Glutamatergic neuron (in vitro differentiated cells): Measurements from ENCODE around the gene MCUB. TPM values are rescaled to one million over a fixed set of nuclear protein-coding genes. Genes with fewer than 3 reads are reported as not detected.
"Not testable (repeated sequence)": the region's sequence is repeated elsewhere in the genome, so short reads cannot be mapped to it uniquely, and the experiment has no call there.

ENCODE experiments used
- DNase-seq: peaks from one replicate; pipeline ENCODE4 v3.0.0; 2022
- H3K27ac Mint-ChIP-seq: one replicate; pipeline ENCODE4 v1.8.0; 2020; ENCODE audit warnings: mild to moderate bottlenecking, mixed read lengths, inconsistent platforms; ENCODE audit not compliant: unreplicated experiment
- H3K27me3 Mint-ChIP-seq: one replicate; pipeline ENCODE4 v1.8.0; 2020; ENCODE audit warnings: mild to moderate bottlenecking, moderate library complexity, mixed read lengths, inconsistent platforms; ENCODE audit not compliant: unreplicated experiment
- H3K36me3 Mint-ChIP-seq: one replicate; pipeline ENCODE4 v1.8.0; 2020; ENCODE audit warnings: mild to moderate bottlenecking, mixed read lengths, inconsistent platforms; ENCODE audit not compliant: unreplicated experiment
- H3K4me1 Mint-ChIP-seq: one replicate; pipeline ENCODE4 v1.8.0; 2020; ENCODE audit warnings: mild to moderate bottlenecking, low read depth, mixed read lengths, inconsistent platforms; ENCODE audit not compliant: unreplicated experiment
- H3K4me3 Mint-ChIP-seq: one replicate; pipeline ENCODE4 v1.8.0; 2020; ENCODE audit warnings: mild to moderate bottlenecking, mixed read lengths, inconsistent platforms; ENCODE audit not compliant: unreplicated experiment
- H3K9me3 Mint-ChIP-seq: one replicate; pipeline ENCODE4 v1.8.0; 2020; ENCODE audit warnings: mild to moderate bottlenecking, moderate library complexity, mixed read lengths, inconsistent platforms; ENCODE audit not compliant: unreplicated experiment
- long read RNA-seq: library from polyadenylated mRNA; unstranded; transcript quantifications from one replicate; pipeline ENCODE4 v2.0.0, GENCODE V29; 2020; ENCODE audit not compliant: unreplicated experiment
- total RNA-seq: library from RNA; stranded (reverse); fragmentation: NEBNext Ultra II Directional; extraction: Animal tissue kit (Norgen Biotek cat#: 25700); gene quantifications from one replicate; pipeline ENCODE4 v1.2.1, GENCODE V29; 2021; ENCODE audit not compliant: unreplicated experiment
- TF ChIP-seq, protein P1 (sequence below): fragments of 200-600 bp; sonication (generic); IDR thresholded peaks from one replicate; pipeline ENCODE4 v1.5.0; 2021; ENCODE audit not compliant: partially characterized antibody, unreplicated experiment

The MCUB gene, protein sequence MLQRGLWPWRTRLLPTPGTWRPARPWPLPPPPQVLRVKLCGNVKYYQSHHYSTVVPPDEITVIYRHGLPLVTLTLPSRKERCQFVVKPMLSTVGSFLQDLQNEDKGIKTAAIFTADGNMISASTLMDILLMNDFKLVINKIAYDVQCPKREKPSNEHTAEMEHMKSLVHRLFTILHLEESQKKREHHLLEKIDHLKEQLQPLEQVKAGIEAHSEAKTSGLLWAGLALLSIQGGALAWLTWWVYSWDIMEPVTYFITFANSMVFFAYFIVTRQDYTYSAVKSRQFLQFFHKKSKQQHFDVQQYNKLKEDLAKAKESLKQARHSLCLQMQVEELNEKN
- 9.7 TPM for total RNA-seq
- long read RNA-seq, transcript MCUB-201 (8 exons, 2,278 nt): major isoform, 9 of 11 reads
- long read RNA-seq, partial matches to known transcripts: 0 of 11 reads
- long read RNA-seq, other reads (novel, unspliced or antisense): 2 of 11 reads

GRCh38 chr4:109559983-109560686 is at the start of gene MCUB:
TSS of gene MCUB (plus strand) at chr4:109560246. CDS start at chr4:109560338, 92 bp downstream.
- peak within 1 kb of the TSS; percentile 89 for H3K4me3 Mint-ChIP-seq
- peaks cover 5% of the 10 kb centered on the region for H3K9me3 Mint-ChIP-seq
- no peaks in the 10 kb centered on the region for H3K4me1 Mint-ChIP-seq
- no peaks in the 10 kb centered on the region for H3K36me3 Mint-ChIP-seq
- H3K27me3 Mint-ChIP-seq: no peaks in the 10 kb centered on the region
- TF ChIP-seq, protein P1, sequence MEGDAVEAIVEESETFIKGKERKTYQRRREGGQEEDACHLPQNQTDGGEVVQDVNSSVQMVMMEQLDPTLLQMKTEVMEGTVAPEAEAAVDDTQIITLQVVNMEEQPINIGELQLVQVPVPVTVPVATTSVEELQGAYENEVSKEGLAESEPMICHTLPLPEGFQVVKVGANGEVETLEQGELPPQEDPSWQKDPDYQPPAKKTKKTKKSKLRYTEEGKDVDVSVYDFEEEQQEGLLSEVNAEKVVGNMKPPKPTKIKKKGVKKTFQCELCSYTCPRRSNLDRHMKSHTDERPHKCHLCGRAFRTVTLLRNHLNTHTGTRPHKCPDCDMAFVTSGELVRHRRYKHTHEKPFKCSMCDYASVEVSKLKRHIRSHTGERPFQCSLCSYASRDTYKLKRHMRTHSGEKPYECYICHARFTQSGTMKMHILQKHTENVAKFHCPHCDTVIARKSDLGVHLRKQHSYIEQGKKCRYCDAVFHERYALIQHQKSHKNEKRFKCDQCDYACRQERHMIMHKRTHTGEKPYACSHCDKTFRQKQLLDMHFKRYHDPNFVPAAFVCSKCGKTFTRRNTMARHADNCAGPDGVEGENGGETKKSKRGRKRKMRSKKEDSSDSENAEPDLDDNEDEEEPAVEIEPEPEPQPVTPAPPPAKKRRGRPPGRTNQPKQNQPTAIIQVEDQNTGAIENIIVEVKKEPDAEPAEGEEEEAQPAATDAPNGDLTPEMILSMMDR: no peak
- no peak within 1 kb of the TSS for H3K27ac Mint-ChIP-seq
- DNase-seq: peak; percentile 89

GRCh38 chr4:109510687-109511086 is 49.4 kb upstream of the MCUB start:
- no peak overlapping the region for H3K27ac Mint-ChIP-seq

GRCh38 chr4:109511414-109511813 is 48.6 kb upstream of the MCUB start:
- no peak for DNase-seq
- TF ChIP-seq, protein P1: no peak
- Mint-ChIP-seq H3K4me3 (no peak overlapping the region), H3K27ac (no peak overlapping the region), H3K27me3 (no peaks in the 10 kb centered on the region), H3K36me3 (no peaks in the 10 kb centered on the region), H3K9me3 (no peaks in the 10 kb centered on the region), H3K4me1 (no peaks in the 10 kb centered on the region)

More at GRCh38 chr4:109510687-109511086, 49.4 kb upstream of the MCUB start:
- Mint-ChIP-seq H3K27me3 (no peaks in the 10 kb centered on the region), H3K36me3 (no peaks in the 10 kb centered on the region), H3K4me1 (no peaks in the 10 kb centered on the region), H3K4me3 (no peak overlapping the region), H3K9me3 (no peaks in the 10 kb centered on the region)
- TF ChIP-seq, protein P1: no peak
- DNase-seq: no peak

DNA sequence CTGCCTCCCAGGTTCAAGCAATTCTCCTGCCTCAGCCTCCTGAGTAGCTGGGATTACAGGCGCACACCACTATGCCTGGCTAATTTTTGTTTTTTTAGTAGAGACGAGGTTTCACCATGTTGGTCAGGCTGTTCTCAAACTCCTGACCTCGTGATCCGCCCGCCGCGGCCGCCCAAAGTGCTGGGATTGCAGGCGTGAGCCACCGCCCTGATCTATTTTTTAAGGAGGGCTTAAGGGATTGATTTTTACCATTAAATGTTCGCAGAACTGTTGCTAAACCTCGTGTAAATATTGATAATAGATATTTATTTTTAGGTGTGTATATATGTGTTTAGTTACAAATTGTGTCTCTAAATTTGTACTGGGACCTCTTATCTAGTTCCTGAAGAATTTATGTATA is 46.7 kb upstream of the MCUB start:
- not testable (repeated sequence) for DNase-seq, H3K9me3 Mint-ChIP-seq, H3K4me3 Mint-ChIP-seq, H3K36me3 Mint-ChIP-seq, H3K27me3 Mint-ChIP-seq, H3K4me1 Mint-ChIP-seq, H3K27ac Mint-ChIP-seq

DNA sequence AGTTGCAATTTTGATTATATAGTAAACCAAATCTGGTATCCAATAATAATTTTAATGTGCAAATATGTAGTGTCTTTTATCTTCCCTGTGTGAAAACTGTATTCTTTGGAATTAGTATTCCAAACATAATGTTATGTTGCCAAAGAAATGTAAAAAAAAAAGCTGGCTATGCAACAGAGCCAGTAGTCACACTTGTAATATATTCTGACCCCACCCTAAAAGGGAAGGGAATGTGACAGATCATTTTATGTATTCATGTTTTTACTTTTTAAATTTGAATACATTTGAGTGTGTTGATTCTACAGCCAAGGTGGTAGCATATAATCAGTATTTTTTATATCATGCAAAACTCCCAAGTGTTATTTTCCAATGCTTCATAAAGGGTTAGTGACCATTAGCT is 27.9 kb upstream of the MCUB start:
- Mint-ChIP-seq H3K9me3 (no peaks in the 10 kb centered on the region), H3K27me3 (peaks cover 1% of the 10 kb centered on the region), H3K27ac (no peak overlapping the region), H3K36me3 (peaks cover 4% of the 10 kb centered on the region), H3K4me1 (no peaks in the 10 kb centered on the region), H3K4me3 (no peak overlapping the region)
- DNase-seq: no peak
- TF ChIP-seq, protein P1: no peak
